ENCODE results near the gene TLNRD1. TPM values are rescaled to one million over a fixed set of nuclear protein-coding genes. Genes with fewer than 3 reads are reported as not detected.

The TLNRD1 gene
- total RNA-seq, 4 donors from 2014 or later: 39.0 to 59.4 (median 41.8) TPM

- ATAC-seq (ENCODE audit: low FRiP score) (no peak), DNase-seq (ENCODE audit: low spot score) (no peak)
- TF ChIP-seq CTCF (IDR thresholded peaks at IDR 0.05): no peak
Measured at GRCh38 chr15:81032818-81033217, 32.1 kb downstream of the TLNRD1 start.

GRCh38 chr15:81033508-81033907, 32.8 kb downstream of the TLNRD1 start:
- no peak for TF ChIP-seq CTCF (IDR thresholded peaks at IDR 0.05)
- no peak for DNase-seq (ENCODE audit: low spot score)
- ATAC-seq (ENCODE audit: low FRiP score): no peak

GRCh38 chr15:81037952-81038743, 37.4 kb downstream of the TLNRD1 start:
- ATAC-seq (ENCODE audit: low FRiP score) (no peak), DNase-seq (ENCODE audit: low spot score) (no peak)
- TF ChIP-seq CTCF (IDR thresholded peaks at IDR 0.05): no peak

- ATAC-seq (ENCODE audit: low FRiP score) (no peak), DNase-seq (ENCODE audit: low spot score) (no peak)
- no peak for TF ChIP-seq CTCF (IDR thresholded peaks at IDR 0.05)
Measured at GRCh38 chr15:81038975-81039607, 38.4 kb downstream of the TLNRD1 start.

- ATAC-seq (ENCODE audit: low FRiP score) (no peak), DNase-seq (ENCODE audit: low spot score) (no peak)
- no peak for TF ChIP-seq CTCF (IDR thresholded peaks at IDR 0.05)
Measured at GRCh38 chr15:81040757-81041156, 40.0 kb downstream of the TLNRD1 start.

DNA sequence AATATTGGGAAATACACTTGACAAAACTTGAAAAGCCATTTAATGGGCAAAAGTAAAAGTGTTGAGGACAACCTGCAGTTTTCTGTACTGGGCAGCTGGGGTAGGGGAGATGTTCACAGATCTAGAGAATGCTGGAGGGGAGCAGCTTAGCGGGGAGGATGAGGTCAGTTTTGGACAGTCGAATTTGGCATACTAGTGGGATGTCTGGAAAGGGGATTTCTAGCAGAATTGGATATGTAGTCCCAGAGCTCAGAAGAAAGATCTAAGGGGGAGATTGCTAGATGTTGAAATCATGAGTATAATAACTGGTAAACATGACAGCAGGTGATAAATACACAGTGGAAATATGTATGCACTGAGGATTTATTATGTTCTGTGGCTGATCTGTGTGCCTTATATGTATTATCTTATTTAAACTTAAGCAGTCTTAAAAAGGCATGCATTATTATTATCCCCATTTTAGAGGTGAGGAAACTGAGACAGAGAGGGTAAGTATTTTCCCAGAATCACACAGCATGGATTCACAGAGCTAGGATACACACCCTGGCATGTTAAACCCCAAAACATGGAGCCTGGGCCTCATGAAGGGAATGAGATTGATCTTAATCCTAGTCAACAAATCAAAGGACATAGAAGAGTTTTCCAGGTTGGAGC, 42.7 kb downstream of the TLNRD1 start:
- no peak for DNase-seq (ENCODE audit: low spot score)
- no peak for TF ChIP-seq CTCF (IDR thresholded peaks at IDR 0.05)
- ATAC-seq (ENCODE audit: low FRiP score): no peak
